ENCODE data around the gene KIRREL3. TPM values are rescaled to one million over a fixed set of nuclear protein-coding genes. Genes with fewer than 3 reads are reported as not detected.

KIRREL3 gene
- total and polyA plus RNA-seq, 2 of the 8 experiments (the other 6 are each of a cell fraction or from before 2014, with no cell fraction given): 0.29 to 0.32 TPM

DNA sequence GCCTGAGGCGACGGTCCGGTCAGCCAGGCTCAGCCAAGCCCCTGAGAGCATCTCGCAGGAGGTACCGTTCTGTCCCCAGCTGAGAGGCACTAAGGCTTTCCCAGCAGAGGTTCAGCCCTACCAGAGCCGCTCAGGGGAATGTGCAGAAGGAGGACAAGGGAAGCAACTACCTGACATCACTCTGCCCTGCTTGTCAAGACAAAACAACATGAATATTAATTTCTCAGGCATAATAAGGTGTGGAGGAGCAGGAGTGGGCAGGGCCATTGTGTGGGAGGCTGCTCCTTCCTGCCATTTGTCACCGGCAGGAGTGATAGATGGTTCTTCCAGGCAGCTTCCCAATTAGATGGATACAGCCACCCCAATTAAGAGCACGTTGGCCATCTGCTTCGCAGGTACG lies 181.4 kb downstream of the KIRREL3 start:
- no peak overlapping the region for H2BK12ac ChIP-seq (ENCODE audit: low read depth, low read length)
- H3K23ac ChIP-seq (ENCODE audit: insufficient read length): no peak overlapping the region
- H2BK20ac ChIP-seq (ENCODE audit: low read length): no peak overlapping the region
- no peaks in the 10 kb centered on the region for H3K9me3 ChIP-seq (ENCODE audit: insufficient read depth in 2 of 2, low read depth in 1 of 2, low read length in 1 of 2)
- H3K4me3 ChIP-seq (ENCODE audit: extremely low read depth in 1 of 4, insufficient read depth in 2 of 4, low read depth in 3 of 4, low read length in 4 of 4): no peak overlapping the region
- no peak for FAIRE-seq
- no peak overlapping the region for H2AFZ ChIP-seq (ENCODE audit: low read length)
- no peaks in the 10 kb centered on the region for H3K36me3 ChIP-seq (ENCODE audit: control insufficient read depth in 2 of 4, insufficient read depth in 4 of 4, low read length in 3 of 4)
- no peaks in the 10 kb centered on the region for H3K27me3 ChIP-seq (replicated peaks in 1 of 4; ENCODE audit: control insufficient read depth in 3 of 4, extremely low read depth in 1 of 4, insufficient read depth in 3 of 4, low read length in 3 of 4)
- H3K79me1 ChIP-seq (ENCODE audit: low read depth, low read length): no peaks in the 10 kb centered on the region
- no peak overlapping the region for H4K5ac ChIP-seq (ENCODE audit: insufficient read length, low read depth, low read length)
- 94% methylated on average over 10 of the region's 10 CpGs; no CpG with 5 or more reads in 1 of the 2 experiments for WGBS, 2 experiments (ENCODE audit: extremely low coverage in 1 of 2, insufficient coverage in 1 of 2, insufficient read length in 1 of 2, insufficient replicate concordance in 2 of 2, low coverage in 1 of 2, low lambda C conversion rate in 2 of 2, missing lambda C conversion rate in 1 of 2)
- H3K56ac ChIP-seq (replicated peaks; ENCODE audit: insufficient read length, low read depth, low read length): no peak overlapping the region
- H3K27ac ChIP-seq (ENCODE audit: low read depth, low read length): no peak overlapping the region
- DNase-seq (ENCODE audit: low read depth in 1 of 2, low spot score in 2 of 2): no peak
- H3K14ac ChIP-seq (ENCODE audit: insufficient read length): no peak overlapping the region
- no peak overlapping the region for H3K4ac ChIP-seq (replicated peaks; ENCODE audit: insufficient read length, low read depth, low read length)
- no peaks in the 10 kb centered on the region for H3K79me2 ChIP-seq (ENCODE audit: control insufficient read depth in 1 of 2, insufficient read depth in 2 of 2, low read length in 2 of 2)
- CTCF ChIA-PET (ENCODE audit: partially characterized antibody): interaction anchor here (1.6 to 1.8 kb wide), 2 partner anchors 29 to 57 kb away, joined by 3 to 8 read pairs; no protein-coding TSS in a partner anchor
- no peak overlapping the region for H3K18ac ChIP-seq (ENCODE audit: extremely low read depth, low read length)
- no peak overlapping the region for H2BK15ac ChIP-seq (ENCODE audit: low read length)
- no peak overlapping the region for H3K9ac ChIP-seq (replicated peaks in 1 of 4; ENCODE audit: extremely low read depth in 1 of 4, low read depth in 3 of 4, low read length in 3 of 4)
- no peak overlapping the region for H2BK5ac ChIP-seq (ENCODE audit: low read depth, low read length)
- H4K8ac ChIP-seq (ENCODE audit: extremely low read depth, insufficient read depth, low read length): no peak overlapping the region
- POLR2A ChIA-PET (ENCODE audit: partially characterized antibody): no interaction called here
- no peaks in the 10 kb centered on the region for H3K23me2 ChIP-seq (ENCODE audit: low read depth, low read length)
- H3K4me2 ChIP-seq (ENCODE audit: insufficient read depth in 1 of 2, low read depth in 2 of 2, low read length in 2 of 2): no peak overlapping the region
- H4K20me1 ChIP-seq (replicated peaks in 1 of 2; ENCODE audit: control insufficient read depth in 1 of 2, insufficient read depth in 2 of 2, low read length in 2 of 2): no peaks in the 10 kb centered on the region
- peaks cover 2 to 8% (median 6%) of the 10 kb centered on the region in 4 experiments; a peak in 4 of 7 replicates for H3K4me1 ChIP-seq (replicated peaks in 1 of 4; ENCODE audit: control insufficient read depth in 3 of 4, insufficient read depth in 4 of 4, low read length in 3 of 4)
- H2BK120ac ChIP-seq (replicated peaks; ENCODE audit: low read depth, low read length): no peak overlapping the region
- no peak overlapping the region for H4K91ac ChIP-seq (replicated peaks; ENCODE audit: insufficient read length, low read length)
- H2AK5ac ChIP-seq (ENCODE audit: low read depth, low read length): no peak overlapping the region
- no peak for TF ChIP-seq SRF (IDR thresholded peaks at IDR 0.05; ENCODE audit: low read depth, low read length)
- TF ChIP-seq EP300 (IDR thresholded peaks at IDR 0.05; ENCODE audit: borderline replicate concordance in 1 of 2, low read depth in 2 of 2, low read length in 2 of 2): no peak
- no peak for TF ChIP-seq GABPA (IDR thresholded peaks at IDR 0.05; ENCODE audit: borderline replicate concordance, insufficient read depth, low read length)
- TF ChIP-seq, protein P1, sequence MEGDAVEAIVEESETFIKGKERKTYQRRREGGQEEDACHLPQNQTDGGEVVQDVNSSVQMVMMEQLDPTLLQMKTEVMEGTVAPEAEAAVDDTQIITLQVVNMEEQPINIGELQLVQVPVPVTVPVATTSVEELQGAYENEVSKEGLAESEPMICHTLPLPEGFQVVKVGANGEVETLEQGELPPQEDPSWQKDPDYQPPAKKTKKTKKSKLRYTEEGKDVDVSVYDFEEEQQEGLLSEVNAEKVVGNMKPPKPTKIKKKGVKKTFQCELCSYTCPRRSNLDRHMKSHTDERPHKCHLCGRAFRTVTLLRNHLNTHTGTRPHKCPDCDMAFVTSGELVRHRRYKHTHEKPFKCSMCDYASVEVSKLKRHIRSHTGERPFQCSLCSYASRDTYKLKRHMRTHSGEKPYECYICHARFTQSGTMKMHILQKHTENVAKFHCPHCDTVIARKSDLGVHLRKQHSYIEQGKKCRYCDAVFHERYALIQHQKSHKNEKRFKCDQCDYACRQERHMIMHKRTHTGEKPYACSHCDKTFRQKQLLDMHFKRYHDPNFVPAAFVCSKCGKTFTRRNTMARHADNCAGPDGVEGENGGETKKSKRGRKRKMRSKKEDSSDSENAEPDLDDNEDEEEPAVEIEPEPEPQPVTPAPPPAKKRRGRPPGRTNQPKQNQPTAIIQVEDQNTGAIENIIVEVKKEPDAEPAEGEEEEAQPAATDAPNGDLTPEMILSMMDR (IDR thresholded peaks at IDR 0.05; ENCODE audit: control extremely low read depth in 1 of 3, insufficient read depth in 1 of 3, low read depth in 1 of 3, low read length in 3 of 3): no peak

Data from H1 (cell line).